Measurements from ENCODE around the gene MTAP. TPM values are rescaled to one million over a fixed set of nuclear protein-coding genes. Genes with fewer than 3 reads are reported as not detected.

MTAP gene
- polyA plus RNA-seq, 1 donor from 2014 or later: 7.7 TPM

DNA sequence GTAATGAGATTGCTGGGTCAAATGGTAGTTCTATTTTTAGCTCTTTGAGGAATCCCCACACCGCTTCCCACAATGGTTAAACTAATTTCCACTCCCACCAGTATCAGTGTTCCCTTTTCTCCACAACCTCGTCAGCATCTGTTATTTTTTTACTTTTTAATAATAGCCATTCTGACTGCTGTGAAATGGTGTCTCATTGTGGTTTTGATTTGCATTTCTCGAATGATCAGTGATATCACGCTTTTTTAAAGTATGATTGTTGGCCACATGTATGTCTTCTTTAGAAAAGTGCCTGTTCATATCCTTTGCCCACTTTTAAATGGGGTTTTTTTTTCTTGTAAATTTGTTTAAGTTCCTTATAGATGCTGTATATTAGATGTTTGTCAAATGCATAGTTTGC lies 73.5 kb downstream of the MTAP start:
- Histone ChIP-seq H3K9me3 (ENCODE audit: low read length) (no peaks in the 10 kb centered on the region), H3K9ac (ENCODE audit: low read length) (no peak overlapping the region), H3F3A (ENCODE audit: insufficient read depth, low read length, poor library complexity, severe bottlenecking) (no peaks in the 10 kb centered on the region), H3K4me2 (ENCODE audit: low read length) (no peak overlapping the region), H2AFZ (ENCODE audit: low read depth, low read length) (no peak overlapping the region), H3K4me3 (ENCODE audit: low read length) (no peak overlapping the region), H3K27ac (ENCODE audit: low read length) (no peak overlapping the region), H3K36me3 (ENCODE audit: insufficient read depth, low read length) (no peaks in the 10 kb centered on the region), H4K20me1 (ENCODE audit: insufficient read depth) (no peaks in the 10 kb centered on the region), H3K9me2 (ENCODE audit: insufficient read depth, low read length) (no peaks in the 10 kb centered on the region), H3K27me3 (ENCODE audit: insufficient read depth, low read depth, low read length) (no peaks in the 10 kb centered on the region), H3K79me2 (replicated peaks; ENCODE audit: insufficient read depth, low read length) (no peaks in the 10 kb centered on the region)
- TF ChIP-seq EZH2 (IDR thresholded peaks at IDR 0.05; ENCODE audit: borderline replicate concordance, insufficient read depth, low read length, poor library complexity, severe bottlenecking): no peak
- no peak for TF ChIP-seq TAF1 (IDR thresholded peaks at IDR 0.05; ENCODE audit: low read depth)
- no peak for TF ChIP-seq MXI1 (conservative IDR thresholded peaks at IDR 0.05; ENCODE audit: poor library complexity, severe bottlenecking)
- TF ChIP-seq EP300 (conservative IDR thresholded peaks at IDR 0.05; ENCODE audit: poor library complexity, severe bottlenecking): no peak
- TF ChIP-seq SMC3 (conservative IDR thresholded peaks at IDR 0.05; ENCODE audit: poor library complexity): no peak
- TF ChIP-seq, protein P1, sequence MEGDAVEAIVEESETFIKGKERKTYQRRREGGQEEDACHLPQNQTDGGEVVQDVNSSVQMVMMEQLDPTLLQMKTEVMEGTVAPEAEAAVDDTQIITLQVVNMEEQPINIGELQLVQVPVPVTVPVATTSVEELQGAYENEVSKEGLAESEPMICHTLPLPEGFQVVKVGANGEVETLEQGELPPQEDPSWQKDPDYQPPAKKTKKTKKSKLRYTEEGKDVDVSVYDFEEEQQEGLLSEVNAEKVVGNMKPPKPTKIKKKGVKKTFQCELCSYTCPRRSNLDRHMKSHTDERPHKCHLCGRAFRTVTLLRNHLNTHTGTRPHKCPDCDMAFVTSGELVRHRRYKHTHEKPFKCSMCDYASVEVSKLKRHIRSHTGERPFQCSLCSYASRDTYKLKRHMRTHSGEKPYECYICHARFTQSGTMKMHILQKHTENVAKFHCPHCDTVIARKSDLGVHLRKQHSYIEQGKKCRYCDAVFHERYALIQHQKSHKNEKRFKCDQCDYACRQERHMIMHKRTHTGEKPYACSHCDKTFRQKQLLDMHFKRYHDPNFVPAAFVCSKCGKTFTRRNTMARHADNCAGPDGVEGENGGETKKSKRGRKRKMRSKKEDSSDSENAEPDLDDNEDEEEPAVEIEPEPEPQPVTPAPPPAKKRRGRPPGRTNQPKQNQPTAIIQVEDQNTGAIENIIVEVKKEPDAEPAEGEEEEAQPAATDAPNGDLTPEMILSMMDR (IDR thresholded peaks at IDR 0.05; ENCODE audit: poor library complexity, severe bottlenecking): no peak
- TF ChIP-seq, protein P2, sequence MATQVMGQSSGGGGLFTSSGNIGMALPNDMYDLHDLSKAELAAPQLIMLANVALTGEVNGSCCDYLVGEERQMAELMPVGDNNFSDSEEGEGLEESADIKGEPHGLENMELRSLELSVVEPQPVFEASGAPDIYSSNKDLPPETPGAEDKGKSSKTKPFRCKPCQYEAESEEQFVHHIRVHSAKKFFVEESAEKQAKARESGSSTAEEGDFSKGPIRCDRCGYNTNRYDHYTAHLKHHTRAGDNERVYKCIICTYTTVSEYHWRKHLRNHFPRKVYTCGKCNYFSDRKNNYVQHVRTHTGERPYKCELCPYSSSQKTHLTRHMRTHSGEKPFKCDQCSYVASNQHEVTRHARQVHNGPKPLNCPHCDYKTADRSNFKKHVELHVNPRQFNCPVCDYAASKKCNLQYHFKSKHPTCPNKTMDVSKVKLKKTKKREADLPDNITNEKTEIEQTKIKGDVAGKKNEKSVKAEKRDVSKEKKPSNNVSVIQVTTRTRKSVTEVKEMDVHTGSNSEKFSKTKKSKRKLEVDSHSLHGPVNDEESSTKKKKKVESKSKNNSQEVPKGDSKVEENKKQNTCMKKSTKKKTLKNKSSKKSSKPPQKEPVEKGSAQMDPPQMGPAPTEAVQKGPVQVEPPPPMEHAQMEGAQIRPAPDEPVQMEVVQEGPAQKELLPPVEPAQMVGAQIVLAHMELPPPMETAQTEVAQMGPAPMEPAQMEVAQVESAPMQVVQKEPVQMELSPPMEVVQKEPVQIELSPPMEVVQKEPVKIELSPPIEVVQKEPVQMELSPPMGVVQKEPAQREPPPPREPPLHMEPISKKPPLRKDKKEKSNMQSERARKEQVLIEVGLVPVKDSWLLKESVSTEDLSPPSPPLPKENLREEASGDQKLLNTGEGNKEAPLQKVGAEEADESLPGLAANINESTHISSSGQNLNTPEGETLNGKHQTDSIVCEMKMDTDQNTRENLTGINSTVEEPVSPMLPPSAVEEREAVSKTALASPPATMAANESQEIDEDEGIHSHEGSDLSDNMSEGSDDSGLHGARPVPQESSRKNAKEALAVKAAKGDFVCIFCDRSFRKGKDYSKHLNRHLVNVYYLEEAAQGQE (IDR thresholded peaks at IDR 0.05; ENCODE audit: borderline replicate concordance): no peak
- no peak for TF ChIP-seq POLR2AphosphoS5 (IDR thresholded peaks at IDR 0.05)
- no peak for TF ChIP-seq RAD21 (conservative IDR thresholded peaks at IDR 0.05)

DNA sequence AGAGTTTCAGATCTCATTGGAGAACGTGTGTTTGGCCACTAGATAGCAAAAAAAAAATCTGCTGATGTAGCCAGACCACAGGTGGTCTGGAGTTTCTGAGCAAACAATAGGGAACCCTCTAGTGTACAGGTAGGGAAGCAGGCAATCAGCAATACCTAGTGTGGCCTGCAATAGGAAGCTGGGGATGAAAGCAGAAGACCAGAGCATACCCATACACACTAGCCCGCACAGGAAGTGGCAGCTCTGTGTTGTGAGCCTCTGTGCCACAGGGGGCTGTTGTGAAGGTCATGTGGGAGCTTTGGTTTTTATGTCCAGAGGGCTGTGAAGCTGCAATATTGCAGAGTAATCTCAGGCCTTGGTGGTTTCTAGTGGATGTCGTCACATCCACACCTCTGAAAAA lies 81.2 kb downstream of the MTAP start:
- TF ChIP-seq, protein P2 (IDR thresholded peaks at IDR 0.05; ENCODE audit: borderline replicate concordance): no peak
- TF ChIP-seq, protein P1 (IDR thresholded peaks at IDR 0.05; ENCODE audit: poor library complexity, severe bottlenecking): no peak
- TF ChIP-seq EP300 (conservative IDR thresholded peaks at IDR 0.05; ENCODE audit: poor library complexity, severe bottlenecking) (no peak), MXI1 (conservative IDR thresholded peaks at IDR 0.05; ENCODE audit: poor library complexity, severe bottlenecking) (no peak), SMC3 (conservative IDR thresholded peaks at IDR 0.05; ENCODE audit: poor library complexity) (no peak), RAD21 (conservative IDR thresholded peaks at IDR 0.05) (no peak), EZH2 (IDR thresholded peaks at IDR 0.05; ENCODE audit: borderline replicate concordance, insufficient read depth, low read length, poor library complexity, severe bottlenecking) (no peak), POLR2AphosphoS5 (IDR thresholded peaks at IDR 0.05) (no peak)
- Histone ChIP-seq H3K9me3 (ENCODE audit: low read length) (no peaks in the 10 kb centered on the region), H3K9me2 (ENCODE audit: insufficient read depth, low read length) (no peaks in the 10 kb centered on the region), H3K4me3 (ENCODE audit: low read length) (no peak overlapping the region), H3K9ac (ENCODE audit: low read length) (no peak overlapping the region), H4K20me1 (ENCODE audit: insufficient read depth) (no peaks in the 10 kb centered on the region), H3K79me2 (replicated peaks; ENCODE audit: insufficient read depth, low read length) (no peaks in the 10 kb centered on the region), H3F3A (ENCODE audit: insufficient read depth, low read length, poor library complexity, severe bottlenecking) (no peaks in the 10 kb centered on the region), H3K36me3 (ENCODE audit: insufficient read depth, low read length) (no peaks in the 10 kb centered on the region), H3K4me2 (ENCODE audit: low read length) (no peak overlapping the region), H2AFZ (ENCODE audit: low read depth, low read length) (no peak overlapping the region), H3K27ac (ENCODE audit: low read length) (no peak overlapping the region), H3K27me3 (ENCODE audit: insufficient read depth, low read depth, low read length) (no peaks in the 10 kb centered on the region)

Measured in neural cell (in vitro differentiated cells).